ENCODE results near the gene PSMB5.

Gene PSMB5

DNA sequence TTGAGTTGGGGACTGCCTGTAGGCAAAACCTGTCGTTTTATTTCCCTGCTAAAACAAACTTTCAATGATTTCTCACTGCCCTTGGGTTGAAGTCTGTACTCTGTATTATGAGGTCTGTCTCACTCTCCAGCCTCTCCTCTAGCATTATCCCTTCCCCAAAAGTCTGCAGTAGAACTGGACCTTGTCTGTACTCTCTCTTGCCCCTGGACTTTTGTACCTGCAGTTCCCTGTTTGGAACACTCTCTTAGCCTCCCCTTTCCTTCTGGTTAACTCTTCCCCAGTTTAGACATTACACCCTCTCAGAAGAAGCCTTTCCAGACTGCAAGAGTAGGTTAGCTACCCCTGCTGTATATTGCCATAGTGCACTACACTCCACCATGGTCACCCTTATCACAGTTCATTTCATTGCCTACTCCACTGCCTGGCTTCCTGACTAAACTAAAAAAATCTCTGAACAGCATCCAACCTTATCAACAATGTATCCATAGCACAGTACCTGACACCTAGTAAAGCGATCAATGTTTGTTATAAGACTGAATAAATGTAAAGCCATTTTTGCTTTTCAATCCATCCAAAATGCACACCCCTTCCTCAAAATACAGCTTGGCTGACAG lies 48.7 kb downstream of the PSMB5 start:
- no peak for DNase-seq

DNA sequence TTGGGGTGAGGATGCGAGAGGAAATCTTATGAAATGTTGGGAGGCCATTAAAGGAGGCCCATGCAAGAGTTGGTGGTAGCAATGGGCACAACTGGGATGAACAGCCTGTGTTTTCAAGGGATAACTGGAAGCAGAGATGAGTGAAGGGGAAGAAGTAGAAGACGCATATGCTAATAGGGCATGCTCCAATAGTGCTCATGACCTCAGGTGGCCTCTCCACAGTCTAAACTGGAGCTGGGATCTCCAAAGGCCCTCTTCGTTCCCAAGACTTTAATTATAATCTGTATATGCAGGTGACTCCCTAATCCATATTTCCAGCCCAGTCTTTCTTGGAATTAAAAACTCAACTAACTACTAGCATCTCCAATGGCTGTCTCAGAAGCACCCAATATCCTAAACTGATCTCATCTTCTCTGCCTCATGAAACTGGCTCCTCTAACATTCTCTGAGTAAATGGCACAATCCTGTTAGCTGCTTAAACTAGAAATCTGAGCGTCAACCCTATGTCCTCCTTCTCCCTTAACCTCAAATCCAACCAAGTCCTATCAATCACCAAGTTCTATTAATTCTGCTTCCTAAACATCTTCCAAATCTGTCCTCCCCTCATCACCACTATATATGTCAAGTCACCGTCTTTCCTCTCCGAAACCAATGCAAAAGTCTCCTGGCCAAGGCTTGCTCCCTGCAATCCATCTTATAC lies 49.6 kb downstream of the PSMB5 start:
- no peak for DNase-seq

DNA sequence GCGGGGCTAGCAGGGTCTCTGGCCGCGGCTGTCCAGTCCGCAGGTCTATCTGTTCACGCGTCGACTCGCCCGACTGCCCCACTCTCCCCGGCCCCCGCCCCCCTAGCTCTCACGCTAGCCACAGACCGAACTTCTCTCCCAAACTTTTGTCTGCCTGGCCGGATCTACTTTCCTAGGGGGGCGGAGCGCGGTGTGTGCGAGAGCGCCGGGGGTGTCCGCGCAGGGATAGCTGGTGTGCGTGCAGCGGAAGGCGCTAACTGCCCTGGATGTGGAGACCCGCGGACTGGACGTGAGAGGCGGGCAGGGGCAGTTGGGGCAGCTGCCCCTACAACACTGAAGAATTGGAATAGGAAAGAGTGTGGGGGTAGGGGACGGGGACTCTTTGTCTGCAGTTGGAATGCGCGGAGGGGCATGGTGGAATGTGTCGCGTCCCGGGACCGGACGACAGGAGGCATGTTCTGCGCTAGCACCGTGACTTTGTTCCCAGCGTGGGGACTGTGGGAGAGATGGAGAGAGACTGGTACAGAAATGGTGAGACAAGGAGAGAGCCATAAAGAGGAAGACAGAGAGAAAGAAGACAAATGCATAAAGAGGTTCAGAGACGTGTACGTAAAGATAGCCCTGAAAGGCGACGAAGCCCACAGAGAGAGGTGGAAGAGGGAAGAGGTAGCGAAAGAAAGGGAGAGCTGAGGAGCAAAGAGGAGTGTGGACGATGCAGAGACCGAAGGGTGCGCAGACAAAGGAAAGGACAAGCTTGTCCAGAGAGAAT lies 52.0 kb downstream of the PSMB5 start, which contains the start of gene AJUBA:
Gene AJUBA, minus strand, starts transcription at position 75 of the 769 bp plus-strand sequence. CDS start 285 bp downstream, outside the sequence.
- DNase-seq: peak; percentile 48

DNA sequence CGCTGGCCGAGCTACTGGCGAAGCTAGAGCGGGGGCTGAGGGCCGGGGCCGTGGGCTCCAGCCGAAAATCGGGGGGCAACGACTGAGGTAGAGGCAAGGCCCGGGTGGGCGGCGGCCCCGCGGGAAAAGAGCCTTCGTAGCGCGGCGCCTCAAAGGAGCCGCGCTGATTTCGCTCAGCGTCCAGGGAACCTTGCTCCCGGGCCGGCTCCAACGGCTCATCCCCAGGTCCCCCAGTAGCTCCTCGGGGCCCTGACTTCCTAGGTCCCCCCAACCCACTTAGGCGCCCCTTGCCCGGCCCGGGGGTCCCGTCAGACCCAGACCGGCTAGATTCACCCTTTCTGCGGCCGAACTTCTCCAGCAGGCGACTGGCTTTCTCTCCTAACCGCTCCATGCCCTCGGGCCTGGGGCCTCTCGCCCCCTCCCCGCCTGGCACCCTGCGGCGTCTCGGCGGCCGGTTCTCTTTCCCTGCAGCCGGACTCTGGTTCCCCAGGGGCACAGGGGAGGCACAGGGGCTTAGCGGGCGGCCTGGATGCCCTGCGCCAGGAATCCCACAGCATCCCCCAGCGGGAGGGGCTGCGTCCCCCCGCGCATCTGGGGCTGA lies 52.7 kb downstream of the PSMB5 start:
- no peak for DNase-seq

DNA sequence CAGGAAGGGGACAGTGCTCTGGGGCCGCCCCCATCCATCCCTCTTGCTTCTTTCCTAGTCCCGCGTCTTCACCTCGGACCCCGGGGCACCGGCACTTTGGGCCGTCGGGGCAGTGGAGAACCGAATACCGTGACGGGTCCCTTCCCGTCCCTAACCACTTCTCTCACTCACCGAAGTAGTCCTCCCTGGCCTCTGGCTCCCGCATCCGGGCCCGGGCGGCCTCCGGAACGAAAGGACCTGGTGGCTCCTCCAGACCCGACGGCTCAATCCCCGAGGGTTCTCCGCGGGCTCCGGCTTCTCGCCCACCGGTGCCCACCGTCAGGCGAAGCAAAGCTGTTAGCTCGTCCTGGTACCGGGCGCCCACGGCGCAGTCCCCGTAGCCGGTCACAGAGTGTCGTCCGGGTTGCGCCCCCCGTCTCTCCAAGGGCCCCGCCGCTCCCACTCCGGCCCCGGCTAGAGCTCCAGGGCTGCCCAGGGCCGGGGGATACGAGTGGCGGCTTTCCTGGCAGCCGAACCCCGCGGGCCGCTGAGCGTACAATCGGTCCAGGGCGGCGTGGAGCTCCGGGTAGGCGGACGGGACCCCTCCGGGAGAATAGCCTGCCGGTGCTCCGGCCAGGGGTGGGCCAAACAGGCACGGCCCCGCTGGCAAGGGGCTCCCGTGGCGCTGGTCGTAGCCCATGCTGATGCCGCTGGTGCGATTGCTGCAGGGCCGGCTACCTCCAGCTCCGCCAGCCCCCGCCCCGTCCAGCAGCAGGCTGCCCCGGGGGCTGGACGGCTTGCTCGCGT lies 53.4 kb downstream of the PSMB5 start:
- DNase-seq: no peak

GRCh38 chr14:22980672-22981089 lies 54.0 kb downstream of the PSMB5 start:
- DNase-seq: no peak

GRCh38 chr14:22979748-22980392 lies 54.8 kb downstream of the PSMB5 start:
- no peak for DNase-seq

DNA sequence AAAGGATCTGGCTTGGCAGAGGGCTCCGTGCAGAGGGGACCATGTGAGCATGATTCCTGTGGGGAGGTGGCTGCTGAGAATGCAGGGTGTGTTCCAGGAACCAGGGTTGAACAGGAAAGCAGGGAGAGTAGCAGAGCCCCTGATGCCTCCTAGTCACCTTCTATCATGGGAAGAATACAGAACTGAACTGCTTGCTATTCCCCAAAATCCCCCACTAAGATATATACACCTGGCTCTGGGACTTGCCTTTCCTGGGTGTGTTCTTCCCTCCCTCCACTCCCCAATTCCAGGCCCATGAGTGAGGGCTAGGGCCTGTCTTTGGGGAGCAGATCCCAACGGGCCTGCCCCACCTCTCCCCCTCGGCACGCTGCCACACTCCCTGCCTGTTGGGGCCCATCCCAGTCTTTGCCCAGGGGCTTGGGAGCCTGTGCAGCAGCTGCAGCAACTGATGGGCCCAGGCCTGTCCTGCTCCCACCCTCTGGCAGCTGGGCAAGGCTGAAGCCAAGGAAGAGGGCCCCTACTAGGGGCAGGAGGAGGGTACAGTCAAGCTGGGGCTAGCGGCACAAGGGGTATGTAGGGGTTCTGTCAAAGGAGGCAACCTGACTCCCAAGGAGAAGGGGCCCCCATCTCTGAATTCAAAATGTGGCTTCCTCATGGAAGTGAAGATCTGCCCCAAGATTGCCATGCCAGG lies 55.6 kb downstream of the PSMB5 start:
- no peak for DNase-seq

GRCh38 chr14:22978487-22978837 lies 56.2 kb downstream of the PSMB5 start:
- no peak for DNase-seq

DNA sequence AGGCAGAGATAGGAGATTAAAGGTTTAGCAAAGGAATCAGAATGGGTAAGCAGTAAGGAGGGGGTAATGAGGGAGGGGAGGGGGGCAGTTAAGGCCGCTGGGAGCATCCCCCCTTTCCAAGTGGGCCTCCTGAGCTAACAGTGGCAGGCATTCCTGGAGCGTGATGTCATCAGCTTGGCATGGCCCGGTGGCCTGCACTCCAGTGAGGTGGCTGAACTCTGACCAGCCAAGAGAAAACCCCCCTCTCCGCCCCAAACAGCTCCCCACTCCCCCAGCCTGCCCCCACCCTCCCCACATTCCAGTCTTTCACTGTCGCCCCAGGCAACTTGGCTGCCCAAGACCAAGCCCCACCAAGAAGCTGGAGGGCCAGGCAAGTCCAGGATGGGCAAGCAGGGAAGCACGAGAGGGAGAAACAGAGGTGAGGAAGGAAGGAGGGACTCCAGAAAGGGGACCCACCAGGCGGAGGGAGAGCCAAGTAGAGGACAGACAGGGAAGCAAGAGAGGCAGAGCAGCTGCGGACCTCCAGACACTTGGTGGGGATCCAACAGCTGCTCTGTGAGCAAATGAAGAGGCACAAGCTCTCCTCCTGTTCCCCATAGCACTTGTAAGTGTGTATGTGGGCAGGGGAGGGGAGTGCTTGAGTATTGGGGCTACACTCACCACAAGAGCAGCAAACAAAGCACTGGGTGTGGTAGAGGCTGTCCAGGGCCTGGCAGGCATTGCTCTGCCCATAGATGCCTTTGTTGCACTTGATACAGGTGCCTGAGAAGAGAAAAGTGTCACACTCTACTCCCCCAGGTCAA lies 56.8 kb downstream of the PSMB5 start:
- no peak for DNase-seq

GRCh38 chr14:22977434-22977683 lies 57.3 kb downstream of the PSMB5 start:
- DNase-seq: no peak

DNA sequence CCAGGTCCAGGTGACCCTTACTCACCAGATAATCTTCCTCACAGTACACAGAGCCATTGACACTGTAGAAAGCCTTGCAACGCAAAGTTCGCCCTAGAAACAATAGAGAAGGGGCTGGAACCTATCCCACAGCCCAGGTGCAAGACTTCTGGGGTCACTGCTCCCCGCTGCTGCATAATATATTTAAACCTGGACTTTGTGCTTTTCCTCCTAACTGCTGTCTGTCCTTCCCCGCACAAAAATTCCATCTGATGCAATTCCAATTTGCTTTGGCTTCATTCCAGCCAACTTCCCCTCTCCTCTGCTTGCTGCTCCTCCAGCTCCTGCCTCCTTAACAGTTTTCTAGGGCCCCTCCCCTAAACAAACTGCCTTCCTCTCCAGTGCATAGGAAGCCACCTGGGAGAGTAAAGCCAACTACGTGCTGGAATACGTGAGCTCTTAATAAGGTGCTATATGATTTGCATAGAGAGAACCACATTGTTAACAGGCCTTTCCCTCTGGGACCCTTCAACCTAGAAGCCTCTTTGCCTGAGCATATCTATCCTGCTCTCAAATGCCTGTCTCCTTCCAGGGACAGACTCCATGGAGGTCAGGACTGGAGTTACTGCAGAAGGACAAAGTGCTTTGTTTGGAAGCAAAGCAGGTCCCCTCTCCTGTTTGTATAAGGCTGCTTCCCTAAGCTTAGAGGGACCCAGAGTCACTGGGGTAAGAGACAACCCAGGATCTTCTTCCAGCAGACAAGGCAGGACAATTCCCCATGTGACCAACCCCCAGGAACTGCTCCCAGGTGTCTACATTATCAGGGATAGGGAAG lies 57.9 kb downstream of the PSMB5 start:
- no peak for DNase-seq
